ENCODE results near the gene THRB.

DNA sequence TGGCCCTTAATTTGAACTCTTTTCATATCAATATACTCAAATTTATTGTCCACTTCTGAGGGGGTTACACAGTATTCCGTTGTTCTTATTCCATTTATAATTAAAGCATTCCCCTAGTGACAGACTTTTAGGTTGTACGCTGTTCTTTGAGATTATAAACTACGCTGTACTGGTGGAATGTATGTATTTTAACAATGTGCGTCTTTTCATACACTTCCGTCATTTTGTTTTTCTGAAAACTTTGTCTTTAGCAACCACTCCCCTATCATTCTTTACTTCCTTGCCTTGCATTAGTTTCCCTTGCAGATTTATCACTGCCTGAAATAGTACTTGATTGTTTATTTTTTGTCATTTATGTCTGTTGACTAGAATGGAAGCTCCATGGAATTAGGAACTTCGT lies 137.0 kb downstream of the THRB start:
- TF ChIP-seq TEAD1 (CRISPR knock-in tag; IDR thresholded peaks at IDR 0.05), result no peak
- no peak for TF ChIP-seq CTCF (IDR thresholded peaks at IDR 0.05)
- TF ChIP-seq GRHL2 (CRISPR knock-in tag; IDR thresholded peaks at IDR 0.05; ENCODE audit: insufficient replicate concordance, severe bottlenecking), result no peak
- TF ChIP-seq AFF4 (CRISPR knock-in tag; IDR thresholded peaks at IDR 0.05; ENCODE audit: borderline replicate concordance), result no peak
- TF ChIP-seq ELF4 (CRISPR knock-in tag; IDR thresholded peaks at IDR 0.05; ENCODE audit: low read depth), result no peak
- TF ChIP-seq, protein P1, sequence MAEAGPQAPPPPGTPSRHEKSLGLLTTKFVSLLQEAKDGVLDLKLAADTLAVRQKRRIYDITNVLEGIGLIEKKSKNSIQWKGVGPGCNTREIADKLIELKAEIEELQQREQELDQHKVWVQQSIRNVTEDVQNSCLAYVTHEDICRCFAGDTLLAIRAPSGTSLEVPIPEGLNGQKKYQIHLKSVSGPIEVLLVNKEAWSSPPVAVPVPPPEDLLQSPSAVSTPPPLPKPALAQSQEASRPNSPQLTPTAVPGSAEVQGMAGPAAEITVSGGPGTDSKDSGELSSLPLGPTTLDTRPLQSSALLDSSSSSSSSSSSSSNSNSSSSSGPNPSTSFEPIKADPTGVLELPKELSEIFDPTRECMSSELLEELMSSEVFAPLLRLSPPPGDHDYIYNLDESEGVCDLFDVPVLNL (CRISPR knock-in tag; IDR thresholded peaks at IDR 0.05; ENCODE audit: borderline replicate concordance, low read depth), result no peak
- no peak for TF ChIP-seq ATF3 (CRISPR knock-in tag; conservative IDR thresholded peaks at IDR 0.05)
- no peak for TF ChIP-seq CBFB (CRISPR knock-in tag; IDR thresholded peaks at IDR 0.05; ENCODE audit: low read depth)
- no peak for TF ChIP-seq GABPB1 (CRISPR knock-in tag; IDR thresholded peaks at IDR 0.05)
- TF ChIP-seq NFYB (CRISPR knock-in tag; conservative IDR thresholded peaks at IDR 0.05; ENCODE audit: low read depth), result no peak
- TF ChIP-seq ESRRA (CRISPR knock-in tag; IDR thresholded peaks at IDR 0.05; ENCODE audit: borderline replicate concordance), result no peak
